Activated T-cell treated with anti-CD3 and anti-CD28 coated beads, Interleukin-2, amount 50 U/mL, for 1 hour (primary cell): ENCODE data around the gene RCBTB1.

Experiments used
- DNase-seq: peaks from one replicate; pipeline ENCODE4 v3.0.0-alpha.2; 2020

The RCBTB1 gene

GRCh38 chr13:49502954-49503353 lies 82.4 kb downstream of the RCBTB1 start:
- no peak for DNase-seq

DNA sequence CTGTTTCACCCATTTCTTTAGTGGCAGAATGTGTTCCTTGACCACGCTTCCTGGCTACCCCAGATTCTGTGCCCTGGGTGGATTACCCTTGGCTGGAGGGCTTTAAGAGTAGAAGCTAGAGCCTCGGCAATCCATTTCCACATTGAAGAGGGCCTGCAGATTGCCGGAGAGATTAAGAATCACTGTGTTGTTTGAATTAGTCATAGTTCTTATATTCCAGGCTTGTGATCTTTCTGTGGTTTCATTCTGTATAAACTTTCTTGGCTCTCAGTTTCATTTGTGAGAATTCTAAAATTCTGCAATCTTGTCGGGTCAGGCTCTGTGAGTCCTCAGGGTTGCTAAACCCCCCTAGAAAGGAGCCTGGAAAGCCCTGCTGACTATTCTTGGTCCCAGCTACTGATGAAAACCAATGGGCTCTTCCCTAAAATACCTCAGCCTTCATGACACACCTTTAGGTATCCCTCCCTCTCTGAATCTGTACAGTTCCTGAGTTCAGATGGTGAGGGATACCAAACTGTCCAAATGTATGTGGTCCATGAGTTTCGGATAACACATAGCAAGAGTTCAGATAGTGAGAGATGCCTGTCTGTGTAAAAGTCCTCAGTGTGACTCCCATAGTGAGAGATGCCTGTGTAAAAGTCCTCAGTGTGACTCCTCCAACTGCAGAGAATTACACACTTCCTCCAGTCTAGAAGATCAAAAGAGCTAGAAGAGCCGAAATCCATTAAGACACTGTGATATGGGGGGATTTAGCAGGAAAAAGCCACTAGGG lies 85.3 kb downstream of the RCBTB1 start:
- DNase-seq = no peak

GRCh38 chr13:49498206-49498605 lies 87.2 kb downstream of the RCBTB1 start:
- DNase-seq = no peak

DNA sequence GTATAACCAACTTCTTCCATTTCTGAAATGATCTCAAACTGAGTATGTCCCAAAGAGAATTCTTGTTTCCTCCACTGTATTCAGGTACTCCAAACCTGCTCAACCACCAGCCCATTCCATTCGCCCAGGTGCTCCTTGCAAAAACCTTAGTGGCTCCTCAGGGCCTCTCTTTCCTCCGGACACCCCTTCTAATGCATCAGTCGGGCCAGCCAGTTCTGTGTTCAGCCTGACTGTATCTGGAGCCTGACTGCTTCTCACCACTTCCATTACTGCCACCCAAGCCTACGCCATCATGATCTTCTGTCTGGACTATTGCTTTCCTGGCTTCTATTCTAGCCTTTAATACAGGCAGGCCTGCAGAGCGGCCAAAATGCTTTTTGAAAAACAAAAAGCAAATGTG lies 88.1 kb downstream of the RCBTB1 start:
- DNase-seq = peak; percentile 30

DNA sequence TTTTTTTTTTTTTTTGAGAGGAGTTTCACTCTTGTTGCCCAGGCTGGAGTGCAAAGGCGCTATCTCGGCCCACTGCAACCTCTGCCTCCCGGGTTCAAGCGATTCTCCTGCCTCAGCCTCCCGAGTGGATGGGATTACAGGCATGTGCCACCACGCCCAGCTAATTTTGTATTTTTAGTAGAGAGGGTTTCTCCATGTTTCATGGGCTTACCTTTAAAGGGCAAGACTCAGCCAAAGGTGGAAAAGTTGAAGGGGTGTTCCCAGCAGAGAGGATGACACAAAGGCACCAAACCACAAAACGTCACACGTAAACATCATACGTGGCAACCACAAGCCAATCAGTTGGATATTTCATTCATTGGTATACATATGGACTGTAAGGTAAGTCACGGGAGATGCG lies 88.5 kb downstream of the RCBTB1 start:
- DNase-seq = peak; percentile 46

GRCh38 chr13:49495783-49496762 lies 89.3 kb downstream of the RCBTB1 start, which contains the start of gene PHF11:
Gene PHF11 (plus strand): TSS chr13:49495953. CDS start chr13:49496002, 49 bp downstream.
- peak; percentile 86 for DNase-seq

DNA sequence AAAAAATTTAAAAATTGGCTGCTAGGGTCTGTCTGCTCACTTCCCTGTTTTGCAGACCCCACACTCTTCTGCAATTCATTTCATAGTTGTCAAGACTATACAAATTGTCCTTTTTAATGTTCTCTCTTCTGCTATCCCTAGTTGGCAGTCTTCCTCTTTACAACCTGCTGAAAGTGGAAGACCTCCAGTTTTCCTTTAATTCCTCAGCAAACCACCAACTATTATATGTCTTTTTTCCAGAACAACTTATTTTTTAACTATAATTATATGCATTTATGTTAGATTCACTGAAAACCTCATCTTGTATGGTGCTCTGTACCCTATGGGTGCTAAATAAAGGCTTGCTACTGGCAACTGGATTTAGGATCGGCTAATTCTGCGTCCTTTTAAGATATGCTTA lies 90.7 kb downstream of the RCBTB1 start:
- DNase-seq = no peak

DNA sequence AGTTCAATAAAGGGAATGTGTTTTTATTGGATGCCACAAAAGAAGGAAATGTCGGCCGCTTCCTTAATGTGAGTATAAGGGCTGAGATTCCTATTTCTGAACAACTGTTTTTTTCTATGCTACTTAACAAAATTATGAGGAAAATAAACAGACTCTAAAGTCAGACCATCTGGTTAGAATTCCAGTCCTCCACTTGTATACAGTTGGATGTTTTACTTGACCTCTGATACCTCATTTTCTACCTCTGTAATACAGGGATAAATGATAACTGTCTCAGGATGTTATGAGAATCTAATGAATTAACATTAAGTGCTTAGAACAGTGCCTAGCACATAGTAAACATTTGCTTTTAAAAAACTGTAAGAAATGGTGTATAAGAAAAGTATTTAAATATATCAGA lies 96.8 kb downstream of the RCBTB1 start:
- DNase-seq = no peak
